OCI-LY3 (cell line): ENCODE results near the gene FANCM.

Source experiments
- CTCF ChIP-seq: fragments of 200-600, 300-600 bp; sonication (generic); IDR thresholded peaks from 2 replicates; pipeline ENCODE4 v1.5.1; 2014; ENCODE audit warnings: antibody characterized with exemption, low read length, low read depth
- EZH2phosphoT487 ChIP-seq: fragments of 200-600 bp; shearing (Covaris generic); IDR thresholded peaks from 2 replicates; pipeline ENCODE4 v1.6.1; 2018; ENCODE audit warnings: antibody characterized with exemption, mixed run types, low read depth

DNA sequence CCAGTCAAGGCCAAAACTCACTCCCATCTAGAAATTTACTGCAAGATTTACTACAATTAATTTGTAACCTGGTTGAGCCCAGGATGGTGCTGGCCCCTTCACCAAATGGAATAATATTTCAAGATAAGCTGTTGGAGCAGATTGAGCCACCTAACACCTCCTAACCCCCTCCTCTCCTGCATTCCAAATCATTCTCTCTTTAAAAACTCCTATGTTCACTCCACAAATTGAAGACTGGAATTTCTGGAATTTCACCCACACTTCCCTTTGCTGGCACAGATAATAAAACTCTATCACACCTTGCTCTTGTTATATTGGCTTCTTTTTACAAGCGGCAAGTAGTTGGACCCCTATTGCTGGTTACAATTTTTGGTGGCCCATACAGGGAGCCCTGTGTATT is 75.6 kb downstream of the FANCM start:
- TF ChIP-seq CTCF: no peak
- TF ChIP-seq EZH2phosphoT487: no peak
